RWPE2 (cell line): ENCODE results near the gene IL1RL1.

Experiments
- ATAC-seq: fragments of 200-7000 bp; cut with Tn5 transposase; 3 replicates; pipeline ENCODE4 v1.9.1; 2021; ENCODE audit warnings: low read depth
- DNase-seq: peaks from one replicate; pipeline ENCODE4 v3.0.0-alpha.2; 2020; ENCODE audit warnings: low spot score
- H3K27ac ChIP-seq: fragments of 450-650 bp; 2 replicates; pipeline ENCODE4 v1.5.1; 2017; ENCODE audit warnings: mild to moderate bottlenecking; ENCODE audit not compliant: poor library complexity, severe bottlenecking
- H3K27me3 ChIP-seq: fragments of 250-450 bp; sonication (Bioruptor Pico); 2 replicates; pipeline ENCODE4 v1.5.1; 2021; ENCODE audit warnings: mild to moderate bottlenecking, moderate library complexity; ENCODE audit not compliant: insufficient read depth, poor library complexity, severe bottlenecking
- H3K36me3 ChIP-seq: fragments of 250-450 bp; sonication (Bioruptor Pico); 2 replicates; pipeline ENCODE4 v1.5.1; 2020; ENCODE audit warnings: low read depth, mild to moderate bottlenecking, moderate library complexity
- H3K4me1 ChIP-seq: fragments of 250-450 bp; sonication (Bioruptor Pico); 2 replicates; pipeline ENCODE4 v1.5.1; 2021; ENCODE audit warnings: mild to moderate bottlenecking, moderate library complexity; ENCODE audit not compliant: insufficient read depth, poor library complexity, severe bottlenecking
- H3K4me3 ChIP-seq: fragments of 250-450 bp; sonication (Bioruptor Pico); 2 replicates; pipeline ENCODE4 v1.5.1; 2021; ENCODE audit warnings: mild to moderate bottlenecking, moderate library complexity; ENCODE audit not compliant: severe bottlenecking
- H3K9me3 ChIP-seq: fragments of 250-450 bp; sonication (Bioruptor Pico); 2 replicates; pipeline ENCODE4 v1.5.1; 2021; ENCODE audit warnings: mild to moderate bottlenecking, moderate library complexity; ENCODE audit not compliant: severe bottlenecking
- CTCF ChIP-seq: fragments of 450-650 bp; IDR thresholded peaks from one replicate; pipeline ENCODE4 v1.5.1; 2017; ENCODE audit warnings: mild to moderate bottlenecking, moderate library complexity; ENCODE audit not compliant: poor library complexity, severe bottlenecking

The IL1RL1 gene

GRCh38 chr2:102386004-102386403, 74.6 kb downstream of the IL1RL1 start:
- ATAC-seq (no peak), DNase-seq (no peak)
- Histone ChIP-seq H3K36me3 (no peaks in the 10 kb centered on the region), H3K4me3 (no peak overlapping the region), H3K4me1 (no peaks in the 10 kb centered on the region), H3K9me3 (peaks cover 5% of the 10 kb centered on the region), H3K27me3 (no peaks in the 10 kb centered on the region), H3K27ac (no peak overlapping the region)
- TF ChIP-seq CTCF, result no peak

GRCh38 chr2:102386867-102387541, 75.6 kb downstream of the IL1RL1 start:
- no peak for ATAC-seq
- H3K36me3 ChIP-seq, result no peaks in the 10 kb centered on the region
- DNase-seq, result no peak
- no peak overlapping the region for H3K4me3 ChIP-seq
- H3K27me3 ChIP-seq, result no peaks in the 10 kb centered on the region
- H3K9me3 ChIP-seq, result peaks cover 5% of the 10 kb centered on the region
- TF ChIP-seq CTCF, result no peak
- no peak overlapping the region for H3K27ac ChIP-seq
- H3K4me1 ChIP-seq, result no peaks in the 10 kb centered on the region

DNA sequence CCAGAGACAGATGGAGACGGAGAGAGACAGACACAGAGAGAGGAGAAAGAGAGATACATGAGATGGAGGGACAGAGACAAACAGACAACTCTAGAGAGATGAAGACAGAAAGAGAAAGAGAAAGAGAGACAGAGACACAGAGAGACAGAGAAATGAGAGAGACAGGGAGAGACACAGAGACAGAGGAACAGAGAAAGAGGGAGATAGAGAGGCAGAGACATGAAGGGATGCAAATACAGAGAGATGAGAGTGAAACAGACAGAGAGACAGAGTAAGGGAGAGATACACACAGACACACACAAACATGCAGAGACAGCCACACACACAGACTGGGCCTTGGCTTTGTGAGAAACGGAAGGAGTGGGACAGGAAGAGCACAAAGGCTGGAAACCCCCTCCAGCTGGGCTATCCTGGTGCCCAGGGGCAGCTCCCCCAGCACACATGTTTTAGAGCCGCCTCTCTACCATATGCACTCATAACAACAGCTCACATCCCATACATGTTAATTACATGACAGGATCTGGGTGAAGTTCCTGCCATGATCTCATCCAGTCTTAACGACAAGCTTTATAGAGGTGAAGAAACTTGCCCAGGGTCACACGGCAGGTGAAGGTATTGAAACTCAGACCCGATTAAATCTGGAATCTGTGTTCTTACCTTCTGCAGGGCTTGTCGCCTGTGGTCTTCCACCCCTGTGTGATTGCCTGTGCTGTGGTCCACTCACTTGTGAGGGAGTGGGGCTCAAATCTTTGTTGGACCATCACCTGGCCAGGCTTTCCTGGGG, 76.6 kb downstream of the IL1RL1 start:
- no peak for TF ChIP-seq CTCF
- Histone ChIP-seq H3K27me3 (no peaks in the 10 kb centered on the region), H3K27ac (no peak overlapping the region), H3K9me3 (peaks cover 5% of the 10 kb centered on the region), H3K4me1 (no peaks in the 10 kb centered on the region), H3K4me3 (no peak overlapping the region), H3K36me3 (no peaks in the 10 kb centered on the region)
- ATAC-seq, result no peak
- DNase-seq, result no peak

DNA sequence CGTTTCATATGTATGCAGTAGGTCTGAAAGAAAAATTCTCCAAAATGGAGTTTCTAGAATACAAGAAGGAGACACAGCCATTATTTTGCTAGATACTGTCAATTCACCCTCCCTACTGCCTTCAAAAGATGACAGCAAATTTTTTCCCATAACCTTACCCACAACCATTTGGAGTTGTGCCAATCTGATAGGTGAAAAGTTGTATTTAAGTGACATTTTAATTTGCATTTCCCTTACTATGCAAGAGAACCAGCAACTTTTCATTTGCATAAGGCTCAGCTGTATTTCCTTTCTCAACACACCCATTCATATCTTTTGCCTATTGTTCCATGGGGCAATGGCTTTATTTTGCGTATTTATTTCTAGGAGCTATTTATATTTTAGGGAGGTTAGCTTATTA, 80.2 kb downstream of the IL1RL1 start:
- TF ChIP-seq CTCF, result no peak
- no peaks in the 10 kb centered on the region for H3K9me3 ChIP-seq
- no peaks in the 10 kb centered on the region for H3K4me1 ChIP-seq
- DNase-seq (no peak), ATAC-seq (no peak)
- no peak overlapping the region for H3K4me3 ChIP-seq
- H3K36me3 ChIP-seq, result no peaks in the 10 kb centered on the region
- H3K27ac ChIP-seq, result no peak overlapping the region
- H3K27me3 ChIP-seq, result no peaks in the 10 kb centered on the region

DNA sequence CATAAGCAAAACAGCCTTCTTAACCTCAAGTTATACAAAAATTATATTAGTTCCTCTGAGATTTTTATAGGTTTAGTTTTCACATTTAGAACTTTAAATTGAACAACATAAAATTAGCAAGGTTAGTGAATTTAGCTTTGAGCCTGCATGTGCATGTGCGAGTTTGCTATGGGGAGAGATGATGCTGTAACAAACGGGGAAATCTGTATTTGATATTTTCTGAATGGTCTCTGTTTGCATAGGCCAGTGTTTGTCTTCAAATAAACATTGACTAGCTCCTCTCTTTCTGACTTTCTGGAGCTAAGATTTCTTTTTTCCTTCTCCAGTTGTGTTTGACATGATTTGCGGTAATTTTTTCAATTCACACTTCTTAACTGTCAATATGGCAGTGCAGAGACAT, 80.7 kb downstream of the IL1RL1 start:
- ATAC-seq, result no peak

More for the DNA sequence above, 80.7 kb downstream of the IL1RL1 start:
- H3K4me1 ChIP-seq, result no peaks in the 10 kb centered on the region
- H3K36me3 ChIP-seq, result no peaks in the 10 kb centered on the region
- H3K27ac ChIP-seq, result no peak overlapping the region
- H3K4me3 ChIP-seq, result no peak overlapping the region
- DNase-seq, result no peak
- no peaks in the 10 kb centered on the region for H3K9me3 ChIP-seq
- TF ChIP-seq CTCF, result no peak
- no peaks in the 10 kb centered on the region for H3K27me3 ChIP-seq
